Measurements from ENCODE around the gene DHRSX.
"Not testable (repeated sequence)": the region's sequence is repeated elsewhere in the genome, so short reads cannot be mapped to it uniquely, and the experiment has no call there.

The DHRSX gene

DNA sequence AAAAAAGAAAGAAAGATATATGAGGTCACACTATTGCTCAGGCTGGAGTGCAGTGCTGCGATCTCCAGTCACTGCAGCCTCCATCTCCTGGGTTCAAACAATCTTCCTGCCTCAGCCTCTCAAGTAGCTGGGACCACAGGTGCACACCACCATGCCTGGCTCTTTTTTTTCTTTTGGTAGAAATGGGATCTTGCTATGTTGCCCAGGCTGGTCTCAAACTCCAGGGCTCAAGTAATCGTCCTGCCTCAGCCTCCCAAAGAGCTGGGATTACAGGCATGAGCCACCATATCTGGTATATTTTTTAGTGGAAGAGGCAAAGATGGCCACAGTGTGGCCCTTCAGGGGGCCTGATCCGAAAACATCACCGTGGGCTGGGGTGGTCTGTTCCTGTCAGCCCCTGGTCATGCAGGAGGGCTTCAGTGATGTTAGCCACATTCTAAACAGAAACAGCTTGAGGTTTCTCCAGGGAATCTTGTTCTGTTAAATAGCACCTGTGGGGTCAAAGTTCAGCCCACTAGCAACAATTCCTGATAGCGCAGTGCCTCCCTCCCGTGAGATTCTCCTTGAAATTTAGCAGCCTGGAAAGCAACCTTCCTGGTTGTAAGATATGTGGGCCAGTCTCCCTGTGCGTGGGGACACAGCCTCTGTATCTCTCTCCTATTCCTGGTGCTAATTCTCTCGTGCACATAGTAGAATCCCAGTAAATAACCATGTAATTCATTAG is 7.3 kb upstream of the DHRSX start:
- peaks cover 21% of the 10 kb centered on the region for H3K4me1 ChIP-seq (ENCODE audit: control insufficient read depth, low read length)
- H3K9me3 ChIP-seq (ENCODE audit: control insufficient read depth, insufficient read depth, low read length), result no peaks in the 10 kb centered on the region
- H3K4me3 ChIP-seq (ENCODE audit: low read length), result no peak overlapping the region
- peaks cover 7% of the 10 kb centered on the region for H3F3A ChIP-seq (ENCODE audit: control insufficient read depth, insufficient read depth)
- no peaks in the 10 kb centered on the region for H3K9me2 ChIP-seq (replicated peaks; ENCODE audit: control insufficient read depth, low read length)
- no peak overlapping the region for H3K4me2 ChIP-seq (ENCODE audit: low read length)
- H3K27me3 ChIP-seq (ENCODE audit: control insufficient read depth, low read length), result no peaks in the 10 kb centered on the region
- H3K27ac ChIP-seq (ENCODE audit: low read depth, low read length), result no peak overlapping the region
- H3K36me3 ChIP-seq (ENCODE audit: control insufficient read depth, low read length), result no peaks in the 10 kb centered on the region
- no peaks in the 10 kb centered on the region for H4K20me1 ChIP-seq (ENCODE audit: control insufficient read depth, insufficient read depth, low read depth, low read length)
- no peak for TF ChIP-seq EZH2phosphoT487 (IDR thresholded peaks at IDR 0.05; ENCODE audit: borderline replicate concordance, low read length)
- TF ChIP-seq, protein P1, sequence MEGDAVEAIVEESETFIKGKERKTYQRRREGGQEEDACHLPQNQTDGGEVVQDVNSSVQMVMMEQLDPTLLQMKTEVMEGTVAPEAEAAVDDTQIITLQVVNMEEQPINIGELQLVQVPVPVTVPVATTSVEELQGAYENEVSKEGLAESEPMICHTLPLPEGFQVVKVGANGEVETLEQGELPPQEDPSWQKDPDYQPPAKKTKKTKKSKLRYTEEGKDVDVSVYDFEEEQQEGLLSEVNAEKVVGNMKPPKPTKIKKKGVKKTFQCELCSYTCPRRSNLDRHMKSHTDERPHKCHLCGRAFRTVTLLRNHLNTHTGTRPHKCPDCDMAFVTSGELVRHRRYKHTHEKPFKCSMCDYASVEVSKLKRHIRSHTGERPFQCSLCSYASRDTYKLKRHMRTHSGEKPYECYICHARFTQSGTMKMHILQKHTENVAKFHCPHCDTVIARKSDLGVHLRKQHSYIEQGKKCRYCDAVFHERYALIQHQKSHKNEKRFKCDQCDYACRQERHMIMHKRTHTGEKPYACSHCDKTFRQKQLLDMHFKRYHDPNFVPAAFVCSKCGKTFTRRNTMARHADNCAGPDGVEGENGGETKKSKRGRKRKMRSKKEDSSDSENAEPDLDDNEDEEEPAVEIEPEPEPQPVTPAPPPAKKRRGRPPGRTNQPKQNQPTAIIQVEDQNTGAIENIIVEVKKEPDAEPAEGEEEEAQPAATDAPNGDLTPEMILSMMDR (IDR thresholded peaks at IDR 0.05; ENCODE audit: low read depth, low read length, poor library complexity, severe bottlenecking), result no peak
- no peaks in the 10 kb centered on the region for H3K79me2 ChIP-seq (ENCODE audit: control insufficient read depth, low read length)

DNA sequence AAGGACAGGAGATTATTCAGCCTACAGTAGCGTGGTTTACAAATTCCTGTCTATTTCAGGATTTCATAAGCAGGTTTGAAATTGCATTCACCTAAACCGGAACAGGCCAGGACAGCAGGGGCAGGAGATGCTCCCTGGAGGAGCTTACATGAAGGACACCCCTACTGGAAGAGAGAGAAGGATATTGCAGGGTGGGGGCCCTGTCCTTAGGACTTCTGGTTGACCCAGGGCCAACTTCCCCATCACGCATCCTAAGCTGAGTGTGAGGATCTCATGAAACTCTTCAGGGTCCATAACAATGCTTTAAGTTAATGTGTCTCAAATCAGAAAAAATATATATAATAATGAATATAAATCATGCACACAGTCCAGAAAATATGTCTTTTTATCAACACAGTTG is 6.4 kb upstream of the DHRSX start:
- TF ChIP-seq, protein P1 (IDR thresholded peaks at IDR 0.05; ENCODE audit: low read depth, low read length, poor library complexity, severe bottlenecking), result no peak
- no peak for TF ChIP-seq EZH2phosphoT487 (IDR thresholded peaks at IDR 0.05; ENCODE audit: borderline replicate concordance, low read length)

DNA sequence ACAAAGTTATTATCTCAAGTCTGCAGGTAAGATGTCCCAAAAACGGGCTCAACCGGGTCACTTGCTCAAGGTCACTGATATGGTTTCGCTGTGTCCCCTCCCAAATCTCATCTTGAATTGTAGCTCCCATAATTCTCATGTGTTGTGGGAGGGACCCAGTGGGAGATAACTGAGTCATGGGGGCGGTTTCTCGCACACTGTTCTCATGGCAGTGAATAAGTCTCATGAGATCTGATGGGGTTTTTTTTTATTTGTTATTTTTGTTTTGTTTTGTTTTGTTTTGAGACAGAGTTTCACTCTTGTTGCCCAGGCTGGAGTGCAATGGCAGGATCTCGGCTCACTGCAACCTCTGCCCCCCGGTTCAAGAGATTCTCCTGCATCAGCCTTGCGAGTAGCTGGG is 4.6 kb upstream of the DHRSX start:
- H3K9me3 ChIP-seq (ENCODE audit: control insufficient read depth, insufficient read depth, low read length); H3K27me3 ChIP-seq (ENCODE audit: control insufficient read depth, low read length); H3K36me3 ChIP-seq (ENCODE audit: control insufficient read depth, low read length); H3F3A ChIP-seq (ENCODE audit: control insufficient read depth, insufficient read depth); H3K4me3 ChIP-seq (ENCODE audit: low read length); H3K9me2 ChIP-seq (replicated peaks; ENCODE audit: control insufficient read depth, low read length); H3K4me2 ChIP-seq (ENCODE audit: low read length); H3K79me2 ChIP-seq (ENCODE audit: control insufficient read depth, low read length); H4K20me1 ChIP-seq (ENCODE audit: control insufficient read depth, insufficient read depth, low read depth, low read length); H3K27ac ChIP-seq (ENCODE audit: low read depth, low read length): not testable (repeated sequence)
- H3K4me1 ChIP-seq (ENCODE audit: control insufficient read depth, low read length), result peaks cover 20% of the 10 kb centered on the region

More for the DNA sequence above, 6.4 kb upstream of the DHRSX start:
- no peaks in the 10 kb centered on the region for H3K9me3 ChIP-seq (ENCODE audit: control insufficient read depth, insufficient read depth, low read length)
- H3K27me3 ChIP-seq (ENCODE audit: control insufficient read depth, low read length), result no peaks in the 10 kb centered on the region
- H3K4me2 ChIP-seq (ENCODE audit: low read length), result no peak overlapping the region
- H3K79me2 ChIP-seq (ENCODE audit: control insufficient read depth, low read length), result no peaks in the 10 kb centered on the region
- no peak overlapping the region for H3K4me3 ChIP-seq (ENCODE audit: low read length)
- H3F3A ChIP-seq (ENCODE audit: control insufficient read depth, insufficient read depth), result peaks cover 7% of the 10 kb centered on the region; the same call in 1 of the 2 replicates
- peaks cover 16% of the 10 kb centered on the region for H3K4me1 ChIP-seq (ENCODE audit: control insufficient read depth, low read length)
- no peaks in the 10 kb centered on the region for H3K36me3 ChIP-seq (ENCODE audit: control insufficient read depth, low read length)
- no peak overlapping the region for H3K27ac ChIP-seq (ENCODE audit: low read depth, low read length)
- H4K20me1 ChIP-seq (ENCODE audit: control insufficient read depth, insufficient read depth, low read depth, low read length), result no peaks in the 10 kb centered on the region
- H3K9me2 ChIP-seq (replicated peaks; ENCODE audit: control insufficient read depth, low read length), result no peaks in the 10 kb centered on the region

DNA sequence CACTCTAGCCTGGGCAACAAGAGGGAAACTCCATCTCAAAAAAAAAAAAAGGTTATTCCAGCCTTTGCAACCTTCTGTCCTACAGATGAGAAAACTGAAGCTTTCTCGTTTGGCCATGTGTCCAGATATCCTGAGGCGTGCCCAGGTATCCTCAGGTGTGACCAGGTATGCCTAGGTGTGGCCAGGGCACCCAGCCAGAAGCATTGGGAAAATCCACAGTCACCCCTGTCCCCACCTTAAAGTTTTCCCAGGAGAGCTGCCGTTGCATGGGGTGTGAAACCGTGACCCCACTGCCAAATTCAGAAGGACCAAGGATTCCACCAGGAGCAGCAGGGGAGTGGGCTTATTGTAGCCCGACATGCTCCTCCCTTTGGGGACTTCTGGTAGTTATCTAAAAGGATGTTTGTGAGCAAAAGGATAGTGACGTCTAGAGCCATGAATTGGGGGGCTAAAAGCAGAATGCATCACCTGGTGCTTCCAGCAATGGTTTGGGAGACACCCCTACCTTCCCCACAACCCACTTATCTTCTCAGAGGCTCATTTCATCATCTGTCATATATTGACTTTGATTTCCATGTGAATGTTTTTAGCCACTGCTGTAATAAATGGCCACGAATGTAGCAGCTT is 4.0 kb upstream of the DHRSX start:
- Histone ChIP-seq H3K27ac (ENCODE audit: low read depth, low read length) (no peak overlapping the region), H3K27me3 (ENCODE audit: control insufficient read depth, low read length) (no peaks in the 10 kb centered on the region), H3K4me1 (ENCODE audit: control insufficient read depth, low read length) (peaks cover 16% of the 10 kb centered on the region), H3K4me2 (ENCODE audit: low read length) (no peak overlapping the region), H3K79me2 (ENCODE audit: control insufficient read depth, low read length) (peaks cover 6% of the 10 kb centered on the region), H3K4me3 (ENCODE audit: low read length) (no peak overlapping the region), H3K36me3 (ENCODE audit: control insufficient read depth, low read length) (no peaks in the 10 kb centered on the region; the same call in 1 of the 2 replicates), H3K9me3 (ENCODE audit: control insufficient read depth, insufficient read depth, low read length) (no peaks in the 10 kb centered on the region), H4K20me1 (ENCODE audit: control insufficient read depth, insufficient read depth, low read depth, low read length) (no peaks in the 10 kb centered on the region), H3F3A (ENCODE audit: control insufficient read depth, insufficient read depth) (peaks cover 8% of the 10 kb centered on the region; the same call in 1 of the 2 replicates), H3K9me2 (replicated peaks; ENCODE audit: control insufficient read depth, low read length) (no peaks in the 10 kb centered on the region)
- TF ChIP-seq EZH2phosphoT487 (IDR thresholded peaks at IDR 0.05; ENCODE audit: borderline replicate concordance, low read length), result no peak
- TF ChIP-seq, protein P1 (IDR thresholded peaks at IDR 0.05; ENCODE audit: low read depth, low read length, poor library complexity, severe bottlenecking), result no peak
